ENCODE measurements around the gene MBNL1.

DNA sequence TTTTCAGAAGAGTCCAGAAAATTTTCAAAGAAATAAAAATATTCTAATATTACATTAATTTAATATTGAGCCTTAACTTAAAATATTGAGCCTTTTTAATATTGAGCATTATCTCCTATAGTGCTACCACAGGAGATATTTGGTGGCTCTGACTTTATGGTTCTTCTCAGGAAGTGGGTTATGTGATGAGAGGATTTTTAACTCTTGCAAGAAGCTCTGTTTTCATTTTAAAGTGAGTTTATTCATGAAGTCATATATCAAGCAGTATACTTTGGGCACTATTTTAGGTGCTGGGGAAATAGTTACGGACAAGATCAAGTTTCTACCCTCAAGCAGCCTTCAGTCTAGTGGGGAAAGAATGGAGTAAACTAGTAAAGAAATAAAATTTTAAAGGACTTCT lies 13.4 kb upstream of the MBNL1 start:
- TF ChIP-seq, protein P1, sequence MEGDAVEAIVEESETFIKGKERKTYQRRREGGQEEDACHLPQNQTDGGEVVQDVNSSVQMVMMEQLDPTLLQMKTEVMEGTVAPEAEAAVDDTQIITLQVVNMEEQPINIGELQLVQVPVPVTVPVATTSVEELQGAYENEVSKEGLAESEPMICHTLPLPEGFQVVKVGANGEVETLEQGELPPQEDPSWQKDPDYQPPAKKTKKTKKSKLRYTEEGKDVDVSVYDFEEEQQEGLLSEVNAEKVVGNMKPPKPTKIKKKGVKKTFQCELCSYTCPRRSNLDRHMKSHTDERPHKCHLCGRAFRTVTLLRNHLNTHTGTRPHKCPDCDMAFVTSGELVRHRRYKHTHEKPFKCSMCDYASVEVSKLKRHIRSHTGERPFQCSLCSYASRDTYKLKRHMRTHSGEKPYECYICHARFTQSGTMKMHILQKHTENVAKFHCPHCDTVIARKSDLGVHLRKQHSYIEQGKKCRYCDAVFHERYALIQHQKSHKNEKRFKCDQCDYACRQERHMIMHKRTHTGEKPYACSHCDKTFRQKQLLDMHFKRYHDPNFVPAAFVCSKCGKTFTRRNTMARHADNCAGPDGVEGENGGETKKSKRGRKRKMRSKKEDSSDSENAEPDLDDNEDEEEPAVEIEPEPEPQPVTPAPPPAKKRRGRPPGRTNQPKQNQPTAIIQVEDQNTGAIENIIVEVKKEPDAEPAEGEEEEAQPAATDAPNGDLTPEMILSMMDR (IDR thresholded peaks at IDR 0.05): no peak
- TF ChIP-seq POLR2A (IDR thresholded peaks at IDR 0.05): no peak

Data from testis (tissue), 2 donors.